SK-N-SH (cell line): Measurements from ENCODE around the gene SLC2A13. TPM values are rescaled to one million over a fixed set of nuclear protein-coding genes. Genes with fewer than 3 reads are reported as not detected.
A peak's percentile ranks its signal among the peaks of the same experiment; 100 is the strongest.
"Not testable (repeated sequence)": the region's sequence is repeated elsewhere in the genome, so short reads cannot be mapped to it uniquely, and the experiment has no call there.

Source experiments
- CTCF ChIA-PET: fragments of 300-600, 350-600 bp; formaldehyde crosslinking; extraction: SDS; loops from one replicate; lab custom pipeline; 2021; lab: Yijun Ruan, JAX
- POLR2A ChIA-PET: fragments of 350-600 bp; sonication (Branson Sonifier 250); formaldehyde crosslinking; extraction: SDS; loops from one replicate; lab custom pipeline; 2020; ENCODE audit warnings: antibody characterized with exemption, inconsistent platforms; lab: Yijun Ruan, JAX
- DNase-seq: peaks from one replicate; pipeline ENCODE4 v3.0.0; 2012
- H2AFZ ChIP-seq: fragments of 200-600 bp; sonication (generic); 2 replicates; pipeline ENCODE4 v1.8.1; 2016; ENCODE audit warnings: antibody characterized with exemption, mild to moderate bottlenecking, low read depth
- H3F3A ChIP-seq: fragments of 200-600 bp; sonication (generic); replicated peaks from 2 replicates; pipeline ENCODE3; 2016; ENCODE audit warnings: antibody characterized with exemption, mild to moderate bottlenecking; ENCODE audit not compliant: insufficient read depth
- H3K27ac ChIP-seq, 2 experiments: fragments of 200-500 bp in 1 of 2; fragments of 200-600 bp in 1 of 2; sonication (Bioruptor generic) in 1 of 2; sonication (generic), shearing (Covaris generic) in 1 of 2; 2 replicates each; pipeline versions ENCODE4 v1.5.1 to v1.6.1; 2014 to 2016; ENCODE audit warnings: low read depth in 2 of 2, inconsistent platforms in 1 of 2, low read length in 1 of 2, mild to moderate bottlenecking in 1 of 2, mixed read lengths in 1 of 2
- H3K27me3 ChIP-seq: fragments of 200-600 bp; sonication (generic), shearing (Covaris generic); 2 replicates; pipeline ENCODE4 v1.6.1; 2016; ENCODE audit warnings: mixed run types; ENCODE audit not compliant: insufficient read depth
- H3K36me3 ChIP-seq, 2 experiments: fragments of 200-500 bp in 1 of 2; fragments of 200-600 bp in 1 of 2; sonication (Bioruptor generic) in 1 of 2; sonication (generic) in 1 of 2; replicated peaks in 1 of 2; 2 replicates each; pipeline versions ENCODE3 to v1.5.1; 2014 to 2016; ENCODE audit warnings: low read length in 1 of 2, mild to moderate bottlenecking in 1 of 2; ENCODE audit not compliant: insufficient read depth in 2 of 2, control insufficient read depth in 1 of 2
- H3K4me1 ChIP-seq, 2 experiments: fragments of 200-500 bp in 1 of 2; fragments of 200-600 bp in 1 of 2; sonication (Bioruptor generic) in 1 of 2; sonication (generic), shearing (Covaris generic) in 1 of 2; 2 replicates each; pipeline versions ENCODE4 v1.5.1 to v1.6.1; 2014 to 2016; ENCODE audit warnings: low read depth in 1 of 2, low read length in 1 of 2, mixed run types in 1 of 2; ENCODE audit not compliant: insufficient read depth in 2 of 2, control insufficient read depth in 1 of 2
- H3K4me2 ChIP-seq: fragments of 200-600 bp; sonication (generic), shearing (Covaris generic); 2 replicates; pipeline ENCODE4 v1.6.1; 2017; ENCODE audit warnings: mixed run types
- H3K4me3 ChIP-seq, 2 experiments: fragments of 200-500 bp in 1 of 2; fragments of 200-600 bp in 1 of 2; sonication (Bioruptor generic) in 1 of 2; sonication (generic), shearing (Covaris generic) in 1 of 2; 2 replicates each; pipeline versions ENCODE4 v1.5.1 to v1.8.1; 2014 to 2016; ENCODE audit warnings: low read depth in 2 of 2, inconsistent platforms in 1 of 2, low read length in 1 of 2, mild to moderate bottlenecking in 1 of 2, mixed read lengths in 1 of 2, moderate library complexity in 1 of 2
- H3K79me2 ChIP-seq: fragments of 200-600 bp; sonication (generic); 2 replicates; pipeline ENCODE4 v1.8.1; 2017; ENCODE audit warnings: mild to moderate bottlenecking; ENCODE audit not compliant: insufficient read depth
- H3K9ac ChIP-seq: fragments of 200-600 bp; sonication (generic); 2 replicates; pipeline ENCODE4 v1.6.1; 2017; ENCODE audit warnings: mixed run types
- H3K9me2 ChIP-seq: fragments of 200-600 bp; sonication (generic); 2 replicates; pipeline ENCODE4 v1.6.1; 2017; ENCODE audit warnings: mixed run types
- H3K9me3 ChIP-seq: fragments of 200-600 bp; sonication (generic); 2 replicates; pipeline ENCODE4 v1.6.1; 2017; ENCODE audit warnings: mixed run types, mild to moderate bottlenecking, moderate library complexity
- H4K20me1 ChIP-seq: fragments of 200-600 bp; sonication (generic); 2 replicates; pipeline ENCODE4 v1.6.1; 2017; ENCODE audit warnings: mild to moderate bottlenecking, mixed run types; ENCODE audit not compliant: insufficient read depth
- CHD2 ChIP-seq: fragments of 150-350 bp; IDR thresholded peaks from 2 replicates; pipeline ENCODE4 v1.6.1; 2018; ENCODE audit warnings: low read length; ENCODE audit not compliant: partially characterized antibody
- ELF1 ChIP-seq: IDR thresholded peaks from 2 replicates; pipeline ENCODE4 v1.4.0; 2012
- FOSL2 ChIP-seq: IDR thresholded peaks from 2 replicates; pipeline ENCODE4 v1.4.0; 2012; ENCODE audit warnings: low read depth, mild to moderate bottlenecking, moderate library complexity, borderline replicate concordance
- FOXM1 ChIP-seq: IDR thresholded peaks from 2 replicates; pipeline ENCODE4 v1.4.0; 2012; ENCODE audit warnings: low read depth, mild to moderate bottlenecking
- MXI1 ChIP-seq: IDR thresholded peaks from 2 replicates; pipeline ENCODE4 v1.6.1; 2012; ENCODE audit warnings: mild to moderate bottlenecking, low read depth, low read length, improper control_type of control experiment
- NFIC ChIP-seq: IDR thresholded peaks from 2 replicates; pipeline ENCODE4 v1.4.0; 2012; ENCODE audit warnings: borderline replicate concordance
- NRF1 ChIP-seq: IDR thresholded peaks from 2 replicates; pipeline ENCODE4 v1.6.1; 2012; ENCODE audit warnings: low read depth, mild to moderate bottlenecking, low read length
- RAD21 ChIP-seq: IDR thresholded peaks from 2 replicates; pipeline ENCODE4 v1.6.1; 2012; ENCODE audit warnings: mild to moderate bottlenecking, low read length
- RFX5 ChIP-seq: IDR thresholded peaks from 2 replicates; pipeline ENCODE4 v1.6.1; 2012; ENCODE audit warnings: mild to moderate bottlenecking, improper control_type of control experiment, low read length
- SMC3 ChIP-seq: IDR thresholded peaks from 2 replicates; pipeline ENCODE4 v1.6.1; 2012; ENCODE audit warnings: low read depth, low read length, improper control_type of control experiment
- TAF1 ChIP-seq: IDR thresholded peaks from 2 replicates; pipeline ENCODE4 v1.6.1; 2012; ENCODE audit warnings: low read depth, mild to moderate bottlenecking, low read length, moderate library complexity, borderline replicate concordance
- YY1 ChIP-seq: IDR thresholded peaks from 2 replicates; pipeline ENCODE4 v1.4.0; 2012; ENCODE audit warnings: low read depth, mild to moderate bottlenecking
- WGBS: methylation state at CpG from one replicate; pipeline ENCODE4 v1.1.6; 2017; ENCODE audit warnings: low lambda C conversion rate; 5-methylcytosine and 5-hydroxymethylcytosine counted together
- polyA plus RNA-seq, 3 experiments: library from polyadenylated mRNA; depleted of rRNA; stranded (reverse); fragments of >200 nt; gene quantifications; 2 replicates each; pipeline ENCODE4 v1.2.3, GENCODE V29; 2012
- TF ChIP-seq, protein P1 (sequence below): fragments of 200-600 bp; sonication (generic); IDR thresholded peaks from 2 replicates; pipeline ENCODE4 v1.6.1; 2017; ENCODE audit warnings: antibody characterized with exemption, mild to moderate bottlenecking, moderate library complexity

SLC2A13 gene
- polyA plus RNA-seq, 1 of the 3 experiments (the other 2 are of a cell fraction): 0.21 TPM

DNA sequence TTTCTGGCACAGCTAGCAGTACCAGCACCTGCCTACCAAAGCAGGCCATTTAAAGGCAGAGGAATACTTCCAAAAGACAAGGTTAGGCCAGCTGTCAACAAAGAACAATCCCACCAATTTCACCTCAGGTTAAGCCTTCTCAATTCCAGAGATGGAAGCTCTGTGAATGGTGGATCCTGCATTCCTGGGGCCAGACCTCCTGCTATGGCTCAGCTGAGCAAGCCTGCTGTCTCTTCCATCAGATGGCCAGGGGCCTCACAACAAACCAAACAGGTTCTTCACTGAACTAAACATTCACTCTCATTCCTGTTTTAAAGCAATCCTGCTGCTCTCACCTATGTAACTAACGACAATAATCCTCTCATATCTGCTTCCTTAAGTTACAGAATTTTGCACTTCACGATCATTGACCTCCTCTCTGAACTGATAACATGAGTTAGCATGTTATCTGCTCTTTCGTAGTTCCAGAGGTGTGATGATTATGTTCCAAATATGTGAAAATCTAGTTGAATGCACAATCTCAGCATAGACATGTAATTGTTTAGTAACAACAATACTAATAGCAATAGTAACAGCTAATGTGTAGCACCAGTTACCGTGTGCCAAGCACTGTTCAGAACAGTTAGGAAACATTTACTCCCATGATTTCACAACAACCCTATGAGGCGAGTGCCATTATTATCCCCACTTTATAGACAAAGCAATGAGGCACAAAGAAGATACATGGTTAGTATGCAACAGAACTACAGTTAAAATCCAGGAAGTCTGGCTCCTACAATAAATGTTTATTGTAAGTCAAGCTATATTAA is 73.2 kb downstream of the SLC2A13 start:
- CTCF ChIA-PET: interaction anchor here (0.9 to 1.9 kb wide), 3 partner anchors 21 to 74 kb away, joined by 3 to 10 read pairs (median 4); no protein-coding TSS in a partner anchor
- Histone ChIP-seq H4K20me1 (no peaks in the 10 kb centered on the region), H3K4me3 (no peak overlapping the region), H3K79me2 (no peaks in the 10 kb centered on the region), H3K27ac (no peak overlapping the region), H3K4me2 (no peak overlapping the region), H3F3A (no peaks in the 10 kb centered on the region), H3K36me3 (no peaks in the 10 kb centered on the region), H3K9ac (no peak overlapping the region), H3K9me2 (no peaks in the 10 kb centered on the region), H2AFZ (no peak overlapping the region; the same call in 1 of the 2 replicates), H3K9me3 (no peaks in the 10 kb centered on the region)
- no peak for DNase-seq
- POLR2A ChIA-PET: no interaction called here
- 56% methylated on average over 5 of the region's 5 CpGs for WGBS
- TF ChIP-seq NFIC (no peak), TAF1 (no peak), FOSL2 (no peak), ELF1 (no peak), YY1 (no peak), CHD2 (no peak), MXI1 (no peak)
- TF ChIP-seq, protein P1, sequence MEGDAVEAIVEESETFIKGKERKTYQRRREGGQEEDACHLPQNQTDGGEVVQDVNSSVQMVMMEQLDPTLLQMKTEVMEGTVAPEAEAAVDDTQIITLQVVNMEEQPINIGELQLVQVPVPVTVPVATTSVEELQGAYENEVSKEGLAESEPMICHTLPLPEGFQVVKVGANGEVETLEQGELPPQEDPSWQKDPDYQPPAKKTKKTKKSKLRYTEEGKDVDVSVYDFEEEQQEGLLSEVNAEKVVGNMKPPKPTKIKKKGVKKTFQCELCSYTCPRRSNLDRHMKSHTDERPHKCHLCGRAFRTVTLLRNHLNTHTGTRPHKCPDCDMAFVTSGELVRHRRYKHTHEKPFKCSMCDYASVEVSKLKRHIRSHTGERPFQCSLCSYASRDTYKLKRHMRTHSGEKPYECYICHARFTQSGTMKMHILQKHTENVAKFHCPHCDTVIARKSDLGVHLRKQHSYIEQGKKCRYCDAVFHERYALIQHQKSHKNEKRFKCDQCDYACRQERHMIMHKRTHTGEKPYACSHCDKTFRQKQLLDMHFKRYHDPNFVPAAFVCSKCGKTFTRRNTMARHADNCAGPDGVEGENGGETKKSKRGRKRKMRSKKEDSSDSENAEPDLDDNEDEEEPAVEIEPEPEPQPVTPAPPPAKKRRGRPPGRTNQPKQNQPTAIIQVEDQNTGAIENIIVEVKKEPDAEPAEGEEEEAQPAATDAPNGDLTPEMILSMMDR: no peak
- TF ChIP-seq, all 33 proteins: peak for 0
- H3K27me3 ChIP-seq: no peaks in the 10 kb centered on the region
- H3K4me1 ChIP-seq: no peaks in the 10 kb centered on the region; a peak in 1 of 4 replicates

DNA sequence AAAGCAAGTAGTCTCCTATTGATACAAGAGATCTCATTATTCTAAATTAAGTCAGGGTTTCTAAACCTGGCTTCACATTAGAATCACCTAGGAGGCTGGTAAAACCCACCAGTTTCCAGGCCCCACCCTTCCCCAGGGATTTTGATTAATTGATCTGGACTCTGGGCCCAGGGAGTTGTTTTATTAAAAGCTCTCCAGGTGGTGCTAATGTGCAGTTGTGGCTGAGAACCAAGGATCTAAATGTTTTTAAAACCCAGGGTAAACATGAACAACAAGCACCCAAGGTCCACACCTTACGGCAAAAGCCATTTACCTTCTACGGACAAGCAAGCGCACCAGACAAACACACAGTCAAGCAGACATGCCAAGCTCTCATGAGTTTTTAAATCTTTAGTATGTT is 73.9 kb downstream of the SLC2A13 start:
- Histone ChIP-seq H3K9ac (no peak overlapping the region), H3K4me1 (no peaks in the 10 kb centered on the region; a peak in 1 of 4 replicates), H3K9me3 (no peaks in the 10 kb centered on the region), H3K79me2 (no peaks in the 10 kb centered on the region), H3K36me3 (no peaks in the 10 kb centered on the region), H3K27ac (no peak overlapping the region), H3K4me3 (no peak overlapping the region), H3K4me2 (no peak overlapping the region), H3F3A (no peaks in the 10 kb centered on the region), H2AFZ (no peak overlapping the region), H4K20me1 (no peaks in the 10 kb centered on the region), H3K27me3 (no peaks in the 10 kb centered on the region), H3K9me2 (no peaks in the 10 kb centered on the region)
- TF ChIP-seq RAD21 (peak; percentile 6; the same call in 1 of the 2 replicates), NRF1 (no peak), SMC3 (no peak), RFX5 (no peak), FOXM1 (no peak), CHD2 (no peak)
- ChIA-PET POLR2A (no interaction called here), CTCF (interaction anchor here (1.3 kb wide), 1 partner anchor 21 kb away, joined by 4 read pairs; no protein-coding TSS in a partner anchor)
- no peak for DNase-seq
- WGBS: 94% methylated on average over 3 of the region's 3 CpGs

DNA sequence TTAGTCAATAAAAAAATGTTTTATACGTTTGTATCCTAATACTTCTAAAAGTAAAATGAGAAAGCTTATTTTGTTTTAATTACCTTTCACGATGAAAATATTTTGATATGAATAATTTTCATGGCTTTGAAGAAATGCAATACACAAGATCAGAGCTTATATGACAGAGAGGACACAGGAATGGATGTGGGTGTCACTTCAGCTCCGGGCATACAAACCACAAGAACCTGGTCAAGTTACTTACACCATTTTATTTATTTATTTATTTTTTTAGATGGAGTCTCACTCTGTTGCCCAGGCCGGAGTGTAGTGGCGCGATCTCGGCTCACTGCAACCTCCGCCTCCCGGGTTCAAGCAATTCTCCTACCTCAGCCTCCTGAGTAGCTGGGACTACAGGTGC is 74.9 kb downstream of the SLC2A13 start:
- H3K4me2 ChIP-seq, H3K4me3 ChIP-seq, H3K9me2 ChIP-seq, H2AFZ ChIP-seq, H3K27ac ChIP-seq, H3K79me2 ChIP-seq, POLR2A ChIA-PET, H3K27me3 ChIP-seq, H3K9ac ChIP-seq, H4K20me1 ChIP-seq, H3F3A ChIP-seq, DNase-seq, H3K9me3 ChIP-seq, H3K4me1 ChIP-seq, H3K36me3 ChIP-seq: not testable (repeated sequence)
- 81% methylated on average over 9 of the region's 9 CpGs for WGBS
- CTCF ChIA-PET: interaction anchor here (1.9 kb wide), 1 partner anchor 77 kb away, joined by 10 read pairs; no protein-coding TSS in a partner anchor
